HG03575 (cell line): Measurements from ENCODE around the gene CRISP3.

ENCODE experiments used
- ATAC-seq: cut with Tn5 transposase; IDR thresholded peaks from one replicate; pipeline ENCODE4 v1.9.1; 2021; ENCODE audit not compliant: unreplicated experiment, insufficient number of reproducible peaks, low FRiP score; ENCODE audit errors: extremely low read depth

CRISP3 gene

GRCh38 chr6:49698478-49698877 lies 45.7 kb downstream of the CRISP3 start:
- ATAC-seq = no peak

- ATAC-seq = no peak
Observed at GRCh38 chr6:49693512-49693911, 50.7 kb downstream of the CRISP3 start.

- ATAC-seq = no peak
Observed at GRCh38 chr6:49692534-49692933, 51.7 kb downstream of the CRISP3 start.
